ENCODE measurements around the gene CNOT8.

The CNOT8 gene

DNA sequence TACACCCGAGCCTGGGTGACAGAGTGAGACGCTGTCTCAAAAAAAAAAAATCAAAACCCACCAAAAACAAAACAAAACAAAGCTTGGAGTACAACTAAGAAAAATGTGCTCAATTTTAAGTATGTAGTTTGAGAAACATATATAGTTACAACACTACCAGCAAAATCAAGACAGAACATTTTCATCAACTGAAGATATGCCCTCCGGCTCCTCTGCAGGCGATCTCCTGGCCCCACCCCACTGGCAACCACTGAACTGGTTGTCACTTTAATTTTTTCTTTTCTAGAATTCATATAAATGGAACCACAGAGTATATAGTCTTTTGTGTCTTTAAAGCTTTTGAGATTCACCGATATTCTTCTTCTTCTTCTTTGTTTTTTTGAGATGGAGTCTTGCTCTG is 35.0 kb downstream of the CNOT8 start:
- no peak for TF ChIP-seq CEBPB (IDR thresholded peaks at IDR 0.05)
- no peak for TF ChIP-seq TEAD4 (IDR thresholded peaks at IDR 0.05)
- no peak for TF ChIP-seq FOXM1 (IDR thresholded peaks at IDR 0.05; ENCODE audit: borderline replicate concordance, low read depth)
- TF ChIP-seq, protein P1, sequence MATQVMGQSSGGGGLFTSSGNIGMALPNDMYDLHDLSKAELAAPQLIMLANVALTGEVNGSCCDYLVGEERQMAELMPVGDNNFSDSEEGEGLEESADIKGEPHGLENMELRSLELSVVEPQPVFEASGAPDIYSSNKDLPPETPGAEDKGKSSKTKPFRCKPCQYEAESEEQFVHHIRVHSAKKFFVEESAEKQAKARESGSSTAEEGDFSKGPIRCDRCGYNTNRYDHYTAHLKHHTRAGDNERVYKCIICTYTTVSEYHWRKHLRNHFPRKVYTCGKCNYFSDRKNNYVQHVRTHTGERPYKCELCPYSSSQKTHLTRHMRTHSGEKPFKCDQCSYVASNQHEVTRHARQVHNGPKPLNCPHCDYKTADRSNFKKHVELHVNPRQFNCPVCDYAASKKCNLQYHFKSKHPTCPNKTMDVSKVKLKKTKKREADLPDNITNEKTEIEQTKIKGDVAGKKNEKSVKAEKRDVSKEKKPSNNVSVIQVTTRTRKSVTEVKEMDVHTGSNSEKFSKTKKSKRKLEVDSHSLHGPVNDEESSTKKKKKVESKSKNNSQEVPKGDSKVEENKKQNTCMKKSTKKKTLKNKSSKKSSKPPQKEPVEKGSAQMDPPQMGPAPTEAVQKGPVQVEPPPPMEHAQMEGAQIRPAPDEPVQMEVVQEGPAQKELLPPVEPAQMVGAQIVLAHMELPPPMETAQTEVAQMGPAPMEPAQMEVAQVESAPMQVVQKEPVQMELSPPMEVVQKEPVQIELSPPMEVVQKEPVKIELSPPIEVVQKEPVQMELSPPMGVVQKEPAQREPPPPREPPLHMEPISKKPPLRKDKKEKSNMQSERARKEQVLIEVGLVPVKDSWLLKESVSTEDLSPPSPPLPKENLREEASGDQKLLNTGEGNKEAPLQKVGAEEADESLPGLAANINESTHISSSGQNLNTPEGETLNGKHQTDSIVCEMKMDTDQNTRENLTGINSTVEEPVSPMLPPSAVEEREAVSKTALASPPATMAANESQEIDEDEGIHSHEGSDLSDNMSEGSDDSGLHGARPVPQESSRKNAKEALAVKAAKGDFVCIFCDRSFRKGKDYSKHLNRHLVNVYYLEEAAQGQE (IDR thresholded peaks at IDR 0.05; ENCODE audit: low read depth) = no peak
- no peak for TF ChIP-seq EP300 (IDR thresholded peaks at IDR 0.05; ENCODE audit: borderline replicate concordance)
- TF ChIP-seq, protein P2, sequence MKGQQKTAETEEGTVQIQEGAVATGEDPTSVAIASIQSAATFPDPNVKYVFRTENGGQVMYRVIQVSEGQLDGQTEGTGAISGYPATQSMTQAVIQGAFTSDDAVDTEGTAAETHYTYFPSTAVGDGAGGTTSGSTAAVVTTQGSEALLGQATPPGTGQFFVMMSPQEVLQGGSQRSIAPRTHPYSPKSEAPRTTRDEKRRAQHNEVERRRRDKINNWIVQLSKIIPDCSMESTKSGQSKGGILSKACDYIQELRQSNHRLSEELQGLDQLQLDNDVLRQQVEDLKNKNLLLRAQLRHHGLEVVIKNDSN (IDR thresholded peaks at IDR 0.05) = no peak
- TF ChIP-seq MAX (IDR thresholded peaks at IDR 0.05) = no peak
- TF ChIP-seq TCF12 (IDR thresholded peaks at IDR 0.05; ENCODE audit: low read depth) = no peak
- no peak for TF ChIP-seq ZBTB7A (IDR thresholded peaks at IDR 0.05; ENCODE audit: low read depth)
- TF ChIP-seq TAF1 (IDR thresholded peaks at IDR 0.05; ENCODE audit: low read depth) = no peak
- TF ChIP-seq RAD21 (IDR thresholded peaks at IDR 0.05; ENCODE audit: low read depth) = no peak

GRCh38 chr5:154895606-154896561 is 37.5 kb downstream of the CNOT8 start:
- TF ChIP-seq CREB1 (IDR thresholded peaks at IDR 0.05; ENCODE audit: low read depth) (no peak), EP300 (IDR thresholded peaks at IDR 0.05; ENCODE audit: borderline replicate concordance) (no peak), YY1 (IDR thresholded peaks at IDR 0.05; ENCODE audit: low read depth) (no peak), CEBPB (IDR thresholded peaks at IDR 0.05) (no peak), TEAD4 (IDR thresholded peaks at IDR 0.05) (no peak), NFIC (IDR thresholded peaks at IDR 0.05) (no peak), TAF1 (IDR thresholded peaks at IDR 0.05; ENCODE audit: low read depth) (no peak), TCF12 (IDR thresholded peaks at IDR 0.05; ENCODE audit: low read depth) (no peak), RAD21 (IDR thresholded peaks at IDR 0.05; ENCODE audit: low read depth) (no peak), ZBTB7A (IDR thresholded peaks at IDR 0.05; ENCODE audit: low read depth) (no peak), FOXM1 (IDR thresholded peaks at IDR 0.05; ENCODE audit: borderline replicate concordance, low read depth) (no peak), EGR1 (IDR thresholded peaks at IDR 0.05) (no peak)
- TF ChIP-seq, protein P2 (IDR thresholded peaks at IDR 0.05) = no peak
- TF ChIP-seq, protein P1 (IDR thresholded peaks at IDR 0.05; ENCODE audit: low read depth) = no peak

DNA sequence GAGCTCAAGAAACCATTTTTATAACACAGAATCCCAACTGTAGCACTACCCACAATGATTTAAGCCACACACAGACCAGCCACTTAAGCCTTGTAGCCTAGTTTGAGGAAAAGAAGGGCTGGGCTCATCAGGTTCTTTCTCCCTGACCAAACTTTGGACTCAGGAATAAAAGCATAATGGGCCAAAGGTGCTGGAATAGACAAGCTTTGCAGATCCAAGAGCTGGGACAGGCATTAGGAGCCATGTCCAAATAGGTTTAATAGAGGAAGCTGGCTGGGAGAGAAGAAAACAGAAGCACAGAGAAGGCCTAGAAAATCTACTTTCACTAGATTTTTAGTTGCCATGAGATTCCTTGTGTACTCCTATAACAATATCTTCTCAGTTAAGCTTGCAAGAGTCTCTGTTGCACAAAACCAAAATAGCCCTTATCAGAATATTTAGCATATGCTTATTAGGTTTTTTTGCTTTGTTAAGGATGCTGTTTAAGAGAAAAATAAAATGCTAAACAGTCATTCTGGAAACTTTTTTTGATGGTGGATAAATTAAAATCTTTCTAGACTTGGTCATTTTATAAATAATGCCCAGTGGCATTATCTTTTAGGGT is 38.2 kb downstream of the CNOT8 start:
- no peak for TF ChIP-seq MAX (IDR thresholded peaks at IDR 0.05)
- no peak for TF ChIP-seq CREB1 (IDR thresholded peaks at IDR 0.05; ENCODE audit: low read depth)
- TF ChIP-seq EGR1 (IDR thresholded peaks at IDR 0.05) = no peak
- no peak for TF ChIP-seq FOXM1 (IDR thresholded peaks at IDR 0.05; ENCODE audit: borderline replicate concordance, low read depth)
- TF ChIP-seq CEBPB (IDR thresholded peaks at IDR 0.05) = no peak
- no peak for TF ChIP-seq YY1 (IDR thresholded peaks at IDR 0.05; ENCODE audit: low read depth)
- TF ChIP-seq TCF12 (IDR thresholded peaks at IDR 0.05; ENCODE audit: low read depth) = no peak
- TF ChIP-seq TEAD4 (IDR thresholded peaks at IDR 0.05) = no peak
- no peak for TF ChIP-seq ZBTB7A (IDR thresholded peaks at IDR 0.05; ENCODE audit: low read depth)
- no peak for TF ChIP-seq RAD21 (IDR thresholded peaks at IDR 0.05; ENCODE audit: low read depth)
- TF ChIP-seq, protein P2 (IDR thresholded peaks at IDR 0.05) = no peak
- no peak for TF ChIP-seq NFIC (IDR thresholded peaks at IDR 0.05)
- TF ChIP-seq EP300 (IDR thresholded peaks at IDR 0.05; ENCODE audit: borderline replicate concordance) = no peak
- TF ChIP-seq TAF1 (IDR thresholded peaks at IDR 0.05; ENCODE audit: low read depth) = no peak
- TF ChIP-seq, protein P1 (IDR thresholded peaks at IDR 0.05; ENCODE audit: low read depth) = no peak
